GM12874 (cell line): ENCODE data around the gene HOXD4.

Experiments
- CTCF ChIP-seq: IDR thresholded peaks from 2 replicates; pipeline ENCODE4 v1.5.1; 2011; ENCODE audit warnings: low read depth, mild to moderate bottlenecking, control low read depth, low read length, moderate library complexity; ENCODE audit not compliant: insufficient read depth

Gene HOXD4

GRCh38 chr2:176147800-176148496 is 3.4 kb upstream of the HOXD4 start:
- no peak for TF ChIP-seq CTCF

GRCh38 chr2:176148751-176149421 is 2.5 kb upstream of the HOXD4 start:
- TF ChIP-seq CTCF = no peak

- TF ChIP-seq CTCF = no peak
These were observed 1.8 kb upstream of the HOXD4 start for GRCh38 chr2:176149481-176149938.

GRCh38 chr2:176149939-176150583 is 1.3 kb upstream of the HOXD4 start:
- no peak for TF ChIP-seq CTCF

- no peak for TF ChIP-seq CTCF
These were observed 537 bp upstream of the HOXD4 start for GRCh38 chr2:176150584-176151441.

- TF ChIP-seq CTCF = no peak
These were observed 1.2 kb downstream of the HOXD4 start for GRCh38 chr2:176152350-176153181.
